Mucosa of stomach (tissue), 1 donor: ENCODE measurements around the gene NUDT5.
A peak's percentile ranks its signal among the peaks of the same experiment; 100 is the strongest.

Experiments used
- H3K27me3 ChIP-seq: one replicate; pipeline ENCODE4 v1.7.0; 2013; ENCODE audit warnings: mild to moderate bottlenecking, low read length; ENCODE audit not compliant: control insufficient read depth, insufficient read depth
- H3K36me3 ChIP-seq: one replicate; pipeline ENCODE4 v1.7.0; 2013; ENCODE audit warnings: low read length; ENCODE audit not compliant: control insufficient read depth, insufficient read depth
- H3K4me1 ChIP-seq: one replicate; pipeline ENCODE4 v1.7.0; 2013; ENCODE audit warnings: mild to moderate bottlenecking, low read length; ENCODE audit not compliant: control insufficient read depth, insufficient read depth
- H3K4me3 ChIP-seq: one replicate; pipeline ENCODE4 v1.7.0; 2013; ENCODE audit warnings: low read length
- H3K9ac ChIP-seq: one replicate; pipeline ENCODE4 v1.7.0; 2013; ENCODE audit warnings: mild to moderate bottlenecking, low read length, moderate library complexity
- H3K9me3 ChIP-seq: one replicate; pipeline ENCODE4 v1.7.0; 2013; ENCODE audit warnings: mild to moderate bottlenecking, low read length, moderate library complexity; ENCODE audit not compliant: control insufficient read depth
- donor health status: Pancreatic carcinoma.

NUDT5 gene

DNA sequence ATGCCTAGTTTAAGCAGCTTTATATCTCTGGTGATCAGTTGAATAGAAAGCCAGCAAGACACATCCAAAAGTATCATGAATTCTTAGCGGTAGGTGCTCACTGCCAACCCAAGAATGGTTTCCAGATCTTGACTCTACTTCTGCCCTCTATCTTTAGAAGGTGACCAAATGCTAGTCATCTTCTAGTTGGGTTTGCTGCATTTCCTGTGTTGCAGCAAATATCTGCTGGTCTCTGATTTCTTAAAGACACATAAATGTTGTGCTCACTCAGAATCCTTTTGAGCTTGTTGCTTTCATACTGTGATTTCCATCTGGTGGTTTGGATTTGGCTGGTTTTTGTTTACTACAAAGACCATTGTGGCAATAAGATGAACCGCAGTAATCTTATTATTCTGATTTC, 2.5 kb upstream of the NUDT5 start:
- no peak overlapping the region for H3K4me3 ChIP-seq
- H3K9ac ChIP-seq = no peak overlapping the region
- H3K4me1 ChIP-seq = peaks cover 8% of the 10 kb centered on the region
- peaks cover 8% of the 10 kb centered on the region for H3K36me3 ChIP-seq
- no peaks in the 10 kb centered on the region for H3K27me3 ChIP-seq
- H3K9me3 ChIP-seq = no peaks in the 10 kb centered on the region

DNA sequence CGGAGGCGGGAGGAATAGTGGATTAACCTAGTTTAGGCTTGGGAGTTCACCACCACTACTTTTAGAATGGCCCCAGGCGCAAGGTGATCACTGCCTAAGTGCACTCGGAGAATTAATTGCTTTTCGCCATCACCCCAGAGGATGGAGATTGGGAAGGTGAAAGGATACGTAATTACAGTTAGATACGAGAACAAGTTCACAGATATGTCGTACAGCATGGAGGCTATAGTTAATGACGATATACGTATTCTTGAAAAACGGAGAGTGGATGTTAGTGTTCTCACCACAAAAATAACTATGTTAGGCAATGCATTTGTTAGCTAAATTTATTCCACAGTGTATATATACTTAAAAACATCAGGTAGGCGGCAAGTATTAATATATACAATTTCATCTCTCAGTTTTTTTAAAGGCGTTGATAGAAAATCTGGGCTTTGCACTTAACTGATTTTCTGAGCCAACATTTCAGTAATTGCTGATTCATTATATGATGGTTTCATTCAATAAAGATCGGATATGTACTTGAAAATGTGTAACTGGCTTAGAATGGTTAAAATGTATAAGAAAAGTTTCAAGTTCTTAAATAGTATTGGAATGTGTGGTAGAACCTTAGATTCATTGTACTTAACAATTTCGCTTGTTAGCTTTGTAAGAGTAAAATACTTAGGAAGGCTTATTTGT, 980 bp upstream of the NUDT5 start:
- Histone ChIP-seq H3K36me3 (peaks cover 8% of the 10 kb centered on the region), H3K9ac (peak overlapping the region; percentile 82), H3K4me1 (peaks cover 8% of the 10 kb centered on the region), H3K9me3 (no peaks in the 10 kb centered on the region), H3K4me3 (peak overlapping the region; percentile 84), H3K27me3 (no peaks in the 10 kb centered on the region)

DNA sequence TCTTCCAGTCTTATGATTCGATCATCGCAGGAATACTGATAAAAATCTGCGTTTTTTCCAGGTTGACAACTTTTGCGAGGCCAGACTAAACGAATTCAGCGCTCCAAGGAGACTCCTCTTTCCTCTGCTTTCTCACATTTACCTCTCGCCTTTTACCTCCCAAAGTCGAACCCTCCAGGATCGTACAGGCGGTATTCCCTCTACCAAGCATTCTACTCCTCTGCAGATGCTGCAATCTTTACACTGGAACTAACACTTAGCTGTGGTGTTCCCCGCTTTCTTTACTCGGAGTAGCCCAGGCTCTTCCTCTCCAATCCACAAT, 449 bp downstream of the NUDT5 start:
- peak overlapping the region; percentile 84 for H3K4me3 ChIP-seq
- H3K9ac ChIP-seq = peak overlapping the region; percentile 82
- no peaks in the 10 kb centered on the region for H3K9me3 ChIP-seq
- peaks cover 8% of the 10 kb centered on the region for H3K36me3 ChIP-seq
- H3K27me3 ChIP-seq = no peaks in the 10 kb centered on the region
- peaks cover 8% of the 10 kb centered on the region for H3K4me1 ChIP-seq

DNA sequence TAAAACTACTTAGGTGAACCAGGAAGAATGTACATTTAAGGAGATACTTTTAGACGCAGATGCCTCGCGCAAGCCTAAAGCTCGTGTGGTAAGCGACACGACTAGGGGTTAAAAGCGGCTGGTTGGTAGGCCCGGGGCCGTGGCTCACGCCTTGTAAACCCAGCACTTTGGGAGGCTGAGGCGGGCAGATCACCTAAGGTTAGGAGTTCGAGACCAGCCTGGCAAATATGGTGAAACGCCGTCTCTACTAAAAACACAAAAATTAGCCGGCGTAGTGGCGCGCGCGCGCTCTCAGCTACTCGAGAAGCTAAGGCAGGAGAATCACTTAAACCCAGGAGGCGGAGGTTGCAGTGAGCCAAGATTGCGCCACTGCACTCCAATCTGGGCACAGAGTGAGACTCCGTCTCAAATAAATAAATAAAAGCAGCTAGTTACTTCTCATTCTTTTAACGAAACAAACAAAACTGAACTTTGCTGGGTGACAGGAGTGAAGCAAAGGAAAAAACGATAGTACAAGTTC, 879 bp downstream of the NUDT5 start:
- Histone ChIP-seq H3K9me3 (no peaks in the 10 kb centered on the region), H3K9ac (peak overlapping the region; percentile 82), H3K4me1 (peaks cover 8% of the 10 kb centered on the region)

GRCh38 chr10:12193193-12193592, 2.5 kb downstream of the NUDT5 start:
- Histone ChIP-seq H3K9ac (no peak overlapping the region), H3K27me3 (no peaks in the 10 kb centered on the region), H3K9me3 (no peaks in the 10 kb centered on the region), H3K4me3 (no peak overlapping the region), H3K4me1 (peaks cover 8% of the 10 kb centered on the region), H3K36me3 (no peaks in the 10 kb centered on the region)

More for the DNA sequence above, 879 bp downstream of the NUDT5 start:
- Histone ChIP-seq H3K36me3 (peaks cover 8% of the 10 kb centered on the region), H3K4me3 (peak overlapping the region; percentile 84), H3K27me3 (no peaks in the 10 kb centered on the region)

- Histone ChIP-seq H3K9ac (no peak overlapping the region), H3K9me3 (no peaks in the 10 kb centered on the region), H3K27me3 (no peaks in the 10 kb centered on the region), H3K4me1 (peaks cover 8% of the 10 kb centered on the region), H3K36me3 (no peaks in the 10 kb centered on the region), H3K4me3 (no peak overlapping the region)
Observed at GRCh38 chr10:12191715-12192114, 4.0 kb downstream of the NUDT5 start.

GRCh38 chr10:12189426-12189825, 6.3 kb downstream of the NUDT5 start:
- Histone ChIP-seq H3K27me3 (no peaks in the 10 kb centered on the region), H3K4me3 (no peak overlapping the region), H3K4me1 (peaks cover 6% of the 10 kb centered on the region), H3K9me3 (no peaks in the 10 kb centered on the region), H3K36me3 (no peaks in the 10 kb centered on the region), H3K9ac (no peak overlapping the region)

DNA sequence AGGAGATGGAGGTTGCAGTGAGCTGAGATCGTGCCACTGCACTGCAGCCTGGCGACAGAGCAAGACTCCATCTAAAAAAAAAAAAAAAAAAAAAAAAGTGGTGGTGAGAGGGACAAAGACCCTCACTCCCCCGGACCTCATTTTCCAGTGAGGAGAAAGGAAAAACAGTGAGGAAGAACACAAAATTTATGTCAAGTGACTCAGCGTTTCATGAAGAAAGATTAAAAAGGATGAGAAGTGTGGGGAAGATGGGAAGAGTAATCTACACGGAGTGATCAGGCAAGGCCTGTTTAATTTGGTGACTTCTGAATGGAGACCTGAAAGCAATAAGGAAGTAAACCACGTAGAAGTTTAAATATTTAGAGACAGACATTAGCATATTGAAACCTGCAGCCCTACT, 7.0 kb downstream of the NUDT5 start:
- H3K36me3 ChIP-seq = no peaks in the 10 kb centered on the region
- H3K4me3 ChIP-seq = no peak overlapping the region
- H3K27me3 ChIP-seq = no peaks in the 10 kb centered on the region
- H3K9me3 ChIP-seq = no peaks in the 10 kb centered on the region
- no peaks in the 10 kb centered on the region for H3K4me1 ChIP-seq
- H3K9ac ChIP-seq = no peak overlapping the region

DNA sequence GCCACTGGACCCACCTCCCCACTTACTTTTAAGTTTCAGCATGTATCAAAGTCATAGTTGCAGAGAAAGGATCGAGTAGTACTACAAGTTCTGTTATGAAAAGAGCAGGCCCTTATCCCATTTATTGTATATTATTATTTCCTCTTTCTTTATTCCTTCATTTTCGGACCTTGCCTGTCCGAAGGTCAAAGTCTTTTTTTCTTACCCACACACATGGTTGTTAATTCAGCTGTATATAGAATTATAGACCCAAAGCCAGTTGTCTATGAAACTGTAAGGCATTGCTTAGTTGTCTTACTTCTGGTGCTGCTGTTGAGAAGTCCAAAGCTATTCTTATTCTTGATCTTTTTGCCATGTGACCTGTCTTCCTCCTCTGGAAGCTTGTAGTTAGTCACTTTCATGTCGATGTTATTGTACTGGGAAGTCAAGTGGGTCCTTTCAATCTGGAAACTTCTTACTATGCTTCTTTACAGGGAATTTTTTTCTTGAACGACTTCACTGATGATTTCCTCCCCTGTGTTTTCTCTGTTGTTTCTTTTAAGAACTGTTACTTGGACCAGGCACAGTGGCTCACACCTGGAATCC, 8.3 kb downstream of the NUDT5 start:
- no peaks in the 10 kb centered on the region for H3K4me1 ChIP-seq
- no peak overlapping the region for H3K9ac ChIP-seq
- no peaks in the 10 kb centered on the region for H3K27me3 ChIP-seq
- H3K36me3 ChIP-seq = no peaks in the 10 kb centered on the region
- no peak overlapping the region for H3K4me3 ChIP-seq
- no peaks in the 10 kb centered on the region for H3K9me3 ChIP-seq

DNA sequence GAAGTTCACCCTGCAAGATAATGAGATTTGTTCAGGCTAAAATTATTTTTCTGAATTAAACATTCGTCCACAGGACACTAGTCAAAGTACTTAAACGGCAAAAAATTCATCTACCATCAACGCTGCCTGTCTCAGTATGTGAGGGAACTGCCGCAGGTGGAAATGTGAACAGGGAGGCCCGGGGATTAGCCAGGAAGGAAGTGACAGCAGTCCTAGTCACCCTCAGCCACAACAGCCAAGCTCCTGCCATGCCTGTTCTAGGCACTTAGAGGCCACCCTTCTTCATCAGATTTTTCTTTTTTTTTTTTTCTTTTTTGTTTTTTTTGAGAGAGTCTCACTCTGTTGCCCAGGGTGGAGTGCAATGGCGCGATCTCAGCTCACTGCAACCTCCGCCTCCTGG, 9.4 kb downstream of the NUDT5 start:
- H3K4me3 ChIP-seq = no peak overlapping the region
- H3K9me3 ChIP-seq = no peaks in the 10 kb centered on the region
- no peaks in the 10 kb centered on the region for H3K36me3 ChIP-seq
- H3K9ac ChIP-seq = no peak overlapping the region
- no peaks in the 10 kb centered on the region for H3K27me3 ChIP-seq
- no peaks in the 10 kb centered on the region for H3K4me1 ChIP-seq

GRCh38 chr10:12184165-12184564, 11.5 kb downstream of the NUDT5 start:
- Histone ChIP-seq H3K4me1 (no peaks in the 10 kb centered on the region), H3K9me3 (no peaks in the 10 kb centered on the region), H3K4me3 (no peak overlapping the region), H3K27me3 (no peaks in the 10 kb centered on the region), H3K36me3 (no peaks in the 10 kb centered on the region), H3K9ac (no peak overlapping the region)

- Histone ChIP-seq H3K27me3 (no peaks in the 10 kb centered on the region), H3K9ac (no peak overlapping the region), H3K4me3 (no peak overlapping the region), H3K36me3 (peaks cover 8% of the 10 kb centered on the region), H3K4me1 (no peaks in the 10 kb centered on the region), H3K9me3 (no peaks in the 10 kb centered on the region)
Observed at GRCh38 chr10:12181065-12181775, 14.5 kb downstream of the NUDT5 start.
